GM12865 (cell line): ENCODE data around the gene COL4A4.

Experiments
- DNase-seq: peaks from one replicate; pipeline ENCODE4 v3.0.0; 2010; ENCODE audit warnings: low read depth
- H3K4me3 ChIP-seq: 2 replicates; pipeline ENCODE4 v1.5.1; 2011; ENCODE audit warnings: mild to moderate bottlenecking, low read depth, low read length, control low read depth
- TF ChIP-seq, protein P1 (sequence below): IDR thresholded peaks from 2 replicates; pipeline ENCODE4 v1.5.1; 2011; ENCODE audit warnings: low read length, control low read depth, low read depth, inconsistent platforms; ENCODE audit not compliant: insufficient read depth; ENCODE audit errors: missing control alignments

The COL4A4 gene

DNA sequence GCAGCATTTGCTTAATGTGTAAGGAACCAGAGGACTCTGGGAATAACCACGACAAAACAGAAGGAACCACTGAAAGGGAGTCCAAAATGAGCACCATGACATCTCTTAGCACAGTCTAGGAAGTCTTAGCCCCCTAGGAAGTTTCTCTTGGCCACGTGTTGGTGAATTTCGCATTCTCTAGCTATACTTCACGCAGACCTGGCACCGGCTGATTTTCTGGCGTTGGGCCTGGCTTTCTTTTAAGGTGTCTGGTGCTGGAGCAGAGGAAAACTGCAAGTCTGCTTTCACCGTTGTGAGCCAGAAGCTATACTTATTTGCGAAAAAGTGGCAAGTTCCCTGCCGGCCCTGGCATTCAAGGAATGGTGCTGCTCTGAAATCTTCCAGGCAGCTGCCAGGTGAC lies 156.9 kb downstream of the COL4A4 start:
- no peak for DNase-seq
- TF ChIP-seq, protein P1, sequence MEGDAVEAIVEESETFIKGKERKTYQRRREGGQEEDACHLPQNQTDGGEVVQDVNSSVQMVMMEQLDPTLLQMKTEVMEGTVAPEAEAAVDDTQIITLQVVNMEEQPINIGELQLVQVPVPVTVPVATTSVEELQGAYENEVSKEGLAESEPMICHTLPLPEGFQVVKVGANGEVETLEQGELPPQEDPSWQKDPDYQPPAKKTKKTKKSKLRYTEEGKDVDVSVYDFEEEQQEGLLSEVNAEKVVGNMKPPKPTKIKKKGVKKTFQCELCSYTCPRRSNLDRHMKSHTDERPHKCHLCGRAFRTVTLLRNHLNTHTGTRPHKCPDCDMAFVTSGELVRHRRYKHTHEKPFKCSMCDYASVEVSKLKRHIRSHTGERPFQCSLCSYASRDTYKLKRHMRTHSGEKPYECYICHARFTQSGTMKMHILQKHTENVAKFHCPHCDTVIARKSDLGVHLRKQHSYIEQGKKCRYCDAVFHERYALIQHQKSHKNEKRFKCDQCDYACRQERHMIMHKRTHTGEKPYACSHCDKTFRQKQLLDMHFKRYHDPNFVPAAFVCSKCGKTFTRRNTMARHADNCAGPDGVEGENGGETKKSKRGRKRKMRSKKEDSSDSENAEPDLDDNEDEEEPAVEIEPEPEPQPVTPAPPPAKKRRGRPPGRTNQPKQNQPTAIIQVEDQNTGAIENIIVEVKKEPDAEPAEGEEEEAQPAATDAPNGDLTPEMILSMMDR = no peak
- no peak overlapping the region for H3K4me3 ChIP-seq

DNA sequence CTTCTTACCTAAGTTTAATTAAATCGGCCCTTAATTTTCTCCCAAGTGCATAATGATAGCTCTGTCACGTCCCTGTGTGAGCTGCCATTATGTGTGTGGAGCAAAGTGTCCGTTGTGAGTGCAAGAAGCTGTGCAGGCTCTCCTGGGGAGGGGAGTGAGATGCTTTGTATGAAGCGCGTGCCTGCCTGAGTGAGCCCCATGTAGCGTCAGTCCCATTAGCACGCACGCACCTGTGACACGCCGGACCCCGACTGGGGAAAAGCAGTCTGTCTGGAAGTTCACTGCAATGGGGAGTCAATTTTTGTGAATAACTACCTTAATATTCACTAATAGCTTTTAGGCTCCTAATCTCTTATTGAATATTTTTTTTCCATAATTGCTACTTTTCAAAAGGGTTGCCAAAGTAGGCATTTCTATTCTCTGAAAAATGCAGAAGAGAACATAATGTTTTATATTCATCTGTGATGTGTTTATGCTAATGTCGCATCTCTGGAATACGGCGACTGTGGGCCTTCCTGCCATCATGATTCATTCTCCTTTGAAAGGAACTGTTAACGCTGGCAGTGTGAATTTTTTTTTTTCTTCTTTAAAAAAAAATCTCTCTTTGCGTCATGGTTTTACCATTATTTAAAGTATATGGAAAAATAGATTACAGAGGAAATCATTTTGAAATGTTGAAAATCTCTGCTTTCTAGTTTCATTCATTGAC lies 157.7 kb downstream of the COL4A4 start:
- TF ChIP-seq, protein P1 = no peak
- H3K4me3 ChIP-seq = no peak overlapping the region
- no peak for DNase-seq

DNA sequence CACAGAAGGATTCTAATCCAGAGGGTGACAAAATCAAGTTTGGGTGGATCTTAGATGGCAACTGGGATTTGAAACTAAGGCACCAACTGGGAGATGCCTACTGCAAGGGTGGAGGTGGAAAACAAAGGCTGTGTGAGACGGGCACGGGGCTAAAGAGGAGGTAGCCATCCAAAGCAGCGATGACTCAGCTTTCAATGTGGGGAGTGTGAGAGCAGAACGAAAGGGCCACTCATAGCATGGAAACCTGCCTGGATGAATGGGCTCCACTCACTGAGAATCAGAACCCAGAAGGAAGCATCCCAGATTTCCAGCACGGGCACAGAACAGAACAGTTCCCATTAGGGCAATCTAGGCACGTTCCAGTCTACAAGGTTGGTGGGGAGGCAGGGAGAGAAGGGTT lies 159.5 kb downstream of the COL4A4 start:
- DNase-seq = no peak
- no peak overlapping the region for H3K4me3 ChIP-seq
- TF ChIP-seq, protein P1 = no peak

DNA sequence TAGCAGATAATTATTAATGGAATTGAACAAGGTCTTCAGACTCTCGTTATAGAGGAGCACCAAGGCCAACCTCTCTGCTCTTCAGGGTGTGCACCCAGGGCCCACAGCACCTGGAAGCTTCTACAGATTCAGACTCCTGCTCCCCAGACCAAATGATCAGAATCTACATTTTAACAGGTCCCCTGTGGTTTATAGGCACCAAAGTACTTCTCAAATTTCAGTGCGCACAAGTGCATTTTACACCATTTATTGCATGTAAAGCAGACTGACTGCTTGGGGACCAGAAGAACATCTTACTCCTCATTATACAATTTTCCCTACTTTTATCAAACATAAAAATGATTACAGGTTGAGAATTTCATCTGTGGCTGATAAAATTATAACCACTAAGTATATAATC lies 163.9 kb downstream of the COL4A4 start:
- TF ChIP-seq, protein P1 = no peak
- H3K4me3 ChIP-seq = no peak overlapping the region
- DNase-seq = no peak

DNA sequence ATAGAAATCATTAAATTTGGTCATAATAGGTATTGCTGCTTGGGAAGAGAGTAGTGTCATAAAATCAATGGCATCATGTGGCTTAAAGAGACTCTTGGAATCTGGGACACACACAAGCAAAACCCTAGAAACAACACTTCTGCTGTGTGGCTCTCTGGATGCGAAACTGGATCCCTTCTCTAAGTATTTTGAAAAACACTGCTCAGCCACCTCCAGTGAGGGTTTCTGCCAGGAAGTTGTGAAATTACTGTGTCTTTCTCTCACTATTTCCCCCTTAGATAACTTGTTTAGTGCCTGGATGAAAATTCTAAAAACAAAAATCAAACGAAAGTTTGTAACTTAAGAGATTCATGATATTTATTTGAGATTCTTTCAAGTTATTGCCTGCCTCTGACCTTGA lies 164.3 kb downstream of the COL4A4 start:
- TF ChIP-seq, protein P1 = no peak
- DNase-seq = no peak
- H3K4me3 ChIP-seq = no peak overlapping the region

DNA sequence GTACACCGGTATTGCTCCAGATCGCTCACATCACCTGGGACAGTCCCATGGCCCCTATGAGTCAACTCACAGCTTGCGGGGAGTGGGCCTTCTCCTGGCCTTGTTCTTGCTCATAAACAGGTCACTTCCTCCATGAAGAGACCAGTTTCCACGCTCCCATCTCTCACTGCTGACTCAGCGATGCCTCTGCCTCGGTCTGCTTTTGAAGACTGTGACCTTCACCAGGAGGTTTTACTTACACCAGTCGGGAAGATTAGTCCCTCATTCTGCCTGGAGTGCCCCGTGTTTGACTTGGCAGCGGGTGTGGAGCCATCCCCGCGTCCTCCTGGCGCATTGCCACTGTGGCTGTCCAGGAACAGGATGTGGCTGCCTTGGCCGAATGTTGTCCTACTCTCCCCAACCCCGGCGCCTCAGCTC lies 168.4 kb downstream of the COL4A4 start:
- DNase-seq = peak; percentile 38
- no peak overlapping the region for H3K4me3 ChIP-seq
- TF ChIP-seq, protein P1 = no peak

DNA sequence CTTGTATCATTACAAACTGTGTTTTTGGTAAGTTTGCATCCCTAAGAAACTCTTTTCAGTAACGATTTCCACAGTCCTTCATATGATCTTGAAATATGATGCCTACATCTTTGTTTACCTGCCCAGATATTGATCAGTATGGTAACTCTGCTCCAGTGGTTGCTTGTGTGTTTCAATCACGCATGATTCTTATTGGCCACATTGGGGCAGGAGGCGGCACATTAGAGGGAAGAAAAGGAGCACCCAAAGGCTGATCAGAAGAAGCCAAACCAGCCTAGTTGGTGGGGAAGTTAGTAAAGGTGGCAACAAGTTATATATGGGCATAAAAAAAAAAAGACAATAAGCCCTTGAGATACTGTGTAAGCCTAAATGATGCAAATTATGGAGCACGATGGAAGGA lies 169.2 kb downstream of the COL4A4 start:
- H3K4me3 ChIP-seq = no peak overlapping the region
- peak; percentile 34 for DNase-seq
- TF ChIP-seq, protein P1 = peak; percentile 37
